ENCODE data around the gene BBS9. TPM values are rescaled to one million over a fixed set of nuclear protein-coding genes. Genes with fewer than 3 reads are reported as not detected.

BBS9 gene
- total and polyA plus RNA-seq, 2 experiments from 2014 or later = 27.2 to 66.1 TPM

- no peak for TF ChIP-seq ZNF462 (CRISPR knock-in tag; IDR thresholded peaks at IDR 0.05)
Observed at GRCh38 chr7:33286501-33286900, 157.1 kb downstream of the BBS9 start (continued).

GRCh38 chr7:33287738-33288137 lies 158.4 kb downstream of the BBS9 start:
- Mint-ChIP-seq H3K4me3 (no peak overlapping the region), H3K27ac (no peak overlapping the region), H3K27me3 (ENCODE audit: insufficient read depth, low read depth, poor library complexity) (no peaks in the 10 kb centered on the region), H3K9me3 (peaks cover 10% of the 10 kb centered on the region), H3K4me1 (peaks cover 10% of the 10 kb centered on the region), H3K36me3 (ENCODE audit: low read depth) (peaks cover 10% of the 10 kb centered on the region)
- Histone ChIP-seq H3F3A (replicated peaks; ENCODE audit: low read depth) (no peaks in the 10 kb centered on the region), H3K79me2 (replicated peaks; ENCODE audit: insufficient read depth) (no peaks in the 10 kb centered on the region), H3K27ac (ENCODE audit: low read depth) (no peak overlapping the region), H3K4me3 (no peak overlapping the region), H3K9me2 (ENCODE audit: insufficient read depth) (peaks cover 5% of the 10 kb centered on the region; the same call in 1 of the 2 replicates), H3K27me3 (ENCODE audit: insufficient read depth) (no peaks in the 10 kb centered on the region), H3K4me2 (no peak overlapping the region), H3K4me1 (ENCODE audit: insufficient read depth) (peaks cover 6% of the 10 kb centered on the region; the same call in 1 of the 2 replicates), H4K20me1 (replicated peaks; ENCODE audit: insufficient read depth) (no peaks in the 10 kb centered on the region), H2AFZ (no peak overlapping the region), H3K36me3 (ENCODE audit: insufficient read depth) (no peaks in the 10 kb centered on the region; the same call in 1 of the 2 replicates)
- DNase-seq (ENCODE audit: low spot score) (no peak), ATAC-seq (no peak)
- no peak for TF ChIP-seq ETS1 (IDR thresholded peaks at IDR 0.05)
- TF ChIP-seq REST (IDR thresholded peaks at IDR 0.05; ENCODE audit: unreplicated experiment) = no peak
- no peak for TF ChIP-seq JUNB (IDR thresholded peaks at IDR 0.05; ENCODE audit: unreplicated experiment)
- no peak for TF ChIP-seq POLR2AphosphoS5 (IDR thresholded peaks at IDR 0.05; ENCODE audit: low read depth)
- no peak for TF ChIP-seq EZH2phosphoT487 (IDR thresholded peaks at IDR 0.05; ENCODE audit: unreplicated experiment)
- TF ChIP-seq CTCF (conservative IDR thresholded peaks at IDR 0.05; ENCODE audit: low read depth in 2 of 2) = no peak
- TF ChIP-seq NANOG (IDR thresholded peaks at IDR 0.05; ENCODE audit: borderline replicate concordance) = no peak
- no peak for TF ChIP-seq CREB1 (CRISPR knock-in tag; IDR thresholded peaks at IDR 0.05; ENCODE audit: low read depth)
- TF ChIP-seq EZH2 (IDR thresholded peaks at IDR 0.05; ENCODE audit: low read depth, unreplicated experiment) = no peak
- no peak for TF ChIP-seq STAT1 (IDR thresholded peaks at IDR 0.05; ENCODE audit: unreplicated experiment)

All from GM23338 (cell line).